ENCODE measurements around the gene REEP6. TPM values are rescaled to one million over a fixed set of nuclear protein-coding genes. Genes with fewer than 3 reads are reported as not detected.

The REEP6 gene
- total RNA-seq (1 to 10 TPM in 3 of 4 donors, under 1 TPM in 1; 0.23 to 2.0 (median 1.4) TPM), polyA plus RNA-seq (1 to 10 TPM in 1 of 3 donors, under 1 TPM in 2; 0.55 to 1.5 (median 0.78) TPM)
- long read RNA-seq, donor 1, result 0 reads
- long read RNA-seq, donor 2, partial matches to known transcripts, result 0 of 1 reads
- long read RNA-seq, donor 2, other reads (novel, unspliced or antisense), result 1 of 1 reads

DNA sequence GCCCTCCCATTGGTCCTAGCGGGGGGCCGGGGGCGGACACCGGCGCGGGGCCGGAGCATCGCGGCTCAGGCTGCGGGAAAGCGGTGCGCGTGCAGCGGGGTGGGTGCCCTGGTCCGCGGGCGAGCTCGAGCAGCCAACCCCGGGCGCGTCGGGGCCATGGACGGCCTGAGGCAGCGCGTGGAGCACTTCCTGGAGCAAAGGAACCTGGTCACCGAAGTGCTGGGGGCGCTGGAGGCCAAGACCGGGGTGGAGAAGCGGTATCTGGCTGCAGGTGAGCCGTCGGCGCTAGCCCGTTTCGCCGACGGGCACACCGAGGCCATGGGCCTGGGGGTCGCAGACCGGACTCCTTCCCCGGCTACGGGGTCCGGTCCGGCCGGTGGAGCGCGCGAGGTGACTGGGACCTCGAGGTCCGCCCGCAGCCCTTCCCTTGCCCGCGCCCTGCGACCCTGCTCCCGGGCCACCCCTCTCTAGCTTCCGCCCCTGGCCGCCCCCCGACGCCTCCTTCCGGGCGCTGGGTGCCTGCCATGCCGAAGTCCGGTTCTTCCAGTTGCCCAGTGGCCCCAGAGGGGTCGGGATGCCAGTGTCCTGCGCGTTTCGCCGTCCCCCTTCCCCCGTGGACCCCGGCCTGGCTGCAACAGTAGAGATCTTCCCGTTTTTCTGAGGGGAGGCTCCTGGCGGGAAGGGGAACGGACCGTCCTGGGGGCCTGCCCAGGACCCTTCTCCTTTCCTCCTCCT, at the start of gene REEP6:
TSS of gene REEP6 (plus strand) at position 68 of the 735 bp plus-strand sequence. CDS start at position 157, 89 bp downstream.
- peaks cover 7% of the 10 kb centered on the region for H3K4me1 ChIP-seq
- peak within 1 kb of the TSS; percentile 73 for H3K4me3 ChIP-seq
- peak within 1 kb of the TSS; percentile 72 for H3K27ac ChIP-seq
- H3K27me3 ChIP-seq (ENCODE audit: insufficient read depth in 3 of 3, low read length in 2 of 3), result peaks cover 0 to 3% (median 0%) of the 10 kb centered on the region in 3 donors
- intact Hi-C loops (cut with DNase I), result loop anchor here in 1 of 2 donors (2.0 kb wide), 1 partner anchor 18 kb away; no protein-coding TSS in a partner anchor
- no peak for DNase-seq
- no peak for ATAC-seq
- TF ChIP-seq, protein P1, sequence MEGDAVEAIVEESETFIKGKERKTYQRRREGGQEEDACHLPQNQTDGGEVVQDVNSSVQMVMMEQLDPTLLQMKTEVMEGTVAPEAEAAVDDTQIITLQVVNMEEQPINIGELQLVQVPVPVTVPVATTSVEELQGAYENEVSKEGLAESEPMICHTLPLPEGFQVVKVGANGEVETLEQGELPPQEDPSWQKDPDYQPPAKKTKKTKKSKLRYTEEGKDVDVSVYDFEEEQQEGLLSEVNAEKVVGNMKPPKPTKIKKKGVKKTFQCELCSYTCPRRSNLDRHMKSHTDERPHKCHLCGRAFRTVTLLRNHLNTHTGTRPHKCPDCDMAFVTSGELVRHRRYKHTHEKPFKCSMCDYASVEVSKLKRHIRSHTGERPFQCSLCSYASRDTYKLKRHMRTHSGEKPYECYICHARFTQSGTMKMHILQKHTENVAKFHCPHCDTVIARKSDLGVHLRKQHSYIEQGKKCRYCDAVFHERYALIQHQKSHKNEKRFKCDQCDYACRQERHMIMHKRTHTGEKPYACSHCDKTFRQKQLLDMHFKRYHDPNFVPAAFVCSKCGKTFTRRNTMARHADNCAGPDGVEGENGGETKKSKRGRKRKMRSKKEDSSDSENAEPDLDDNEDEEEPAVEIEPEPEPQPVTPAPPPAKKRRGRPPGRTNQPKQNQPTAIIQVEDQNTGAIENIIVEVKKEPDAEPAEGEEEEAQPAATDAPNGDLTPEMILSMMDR (IDR thresholded peaks at IDR 0.05), result no peak
- H3K9me3 ChIP-seq, result no peaks in the 10 kb centered on the region
- WGBS, 3 donors, result 4 to 8% (median 6%) methylated on average over 50 to 73 of the region's 73 CpGs
- H3K36me3 ChIP-seq (ENCODE audit: insufficient read depth in 1 of 2, low read depth in 1 of 2), result no peaks in the 10 kb centered on the region

DNA sequence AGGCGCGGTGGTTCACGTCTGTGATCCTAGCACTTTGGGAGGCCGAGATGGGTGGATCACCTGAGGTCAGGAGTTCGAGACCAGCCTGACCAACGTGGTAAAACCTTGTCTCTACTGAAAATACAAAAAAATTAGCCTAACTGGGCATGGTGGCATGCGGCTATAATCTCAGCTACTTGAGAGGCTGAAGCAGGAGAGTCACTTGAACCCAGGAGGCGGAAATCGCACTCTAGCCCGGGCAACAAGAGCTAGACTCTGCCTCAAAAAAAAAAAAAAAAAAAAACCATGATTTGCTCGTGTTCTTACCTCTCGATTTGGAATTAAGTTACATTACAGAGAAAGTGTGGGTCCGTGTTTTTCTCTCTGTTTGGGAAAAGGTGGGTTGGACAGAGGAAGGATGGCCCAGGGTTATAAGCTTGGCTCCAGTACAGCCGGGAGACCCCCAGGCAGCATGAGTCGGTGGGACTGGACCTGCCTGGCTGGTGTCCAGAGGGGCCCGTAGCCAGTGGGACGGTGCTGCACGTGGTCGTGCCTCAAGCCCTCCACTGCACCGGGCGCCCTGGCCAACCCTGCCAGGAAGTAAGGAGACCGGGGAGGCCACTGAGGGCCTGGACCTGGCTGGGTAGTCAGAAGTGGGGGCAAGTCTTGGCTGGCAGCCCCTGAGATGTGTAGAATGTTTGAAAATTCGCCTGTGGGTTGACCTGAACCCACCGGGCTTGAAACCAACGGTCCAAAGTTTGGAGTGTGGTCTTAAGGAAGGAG, 49.1 kb upstream of the REEP6 start:
- TF ChIP-seq, protein P1 (IDR thresholded peaks at IDR 0.05), result no peak
- H3K4me1 ChIP-seq, result peaks cover 29% of the 10 kb centered on the region
- intact Hi-C loops (cut with DNase I), result loop anchor here in 1 of 2 donors (10.0 kb wide), 1 partner anchor 157 kb away; the partner anchor contains the start of gene EFNA2

DNA sequence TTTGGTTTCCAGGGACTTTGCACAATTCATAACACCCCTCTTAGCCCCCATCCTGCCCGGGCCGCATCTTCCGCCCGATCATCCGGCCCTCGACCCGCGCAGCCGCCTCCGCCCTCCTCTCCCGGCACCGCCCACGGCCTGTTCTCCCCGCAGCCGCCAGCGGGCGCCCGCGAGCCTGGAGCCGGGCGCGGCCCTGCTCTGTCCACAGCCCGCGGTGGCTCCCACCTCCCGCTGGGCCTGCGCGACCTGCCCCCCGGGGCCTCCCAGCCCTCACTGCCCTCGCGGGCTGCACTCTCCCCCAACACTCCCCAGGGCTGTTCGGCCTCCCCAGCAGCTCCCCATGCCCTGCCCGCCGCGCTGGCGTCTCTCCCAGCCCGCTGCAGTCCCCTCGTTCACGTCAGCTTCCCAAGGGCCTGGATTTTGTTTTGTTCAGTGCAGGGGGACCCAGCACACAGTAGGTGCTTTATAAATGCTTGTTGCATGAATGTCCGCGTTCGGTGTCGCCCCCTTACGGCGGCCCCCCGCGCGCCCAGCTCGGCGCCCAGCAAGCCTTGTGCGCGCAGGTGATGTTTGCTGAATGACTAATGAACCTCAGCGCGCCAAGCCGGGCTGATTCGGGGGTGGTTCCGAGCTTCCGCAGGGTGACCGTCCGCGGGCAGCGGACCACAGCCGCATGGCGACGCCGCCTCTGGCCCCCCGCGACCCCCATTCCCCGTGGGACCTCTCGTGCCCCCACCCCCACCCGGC, 45.6 kb upstream of the REEP6 start:
- H3K27ac ChIP-seq, result no peak overlapping the region
- H3K36me3 ChIP-seq (ENCODE audit: insufficient read depth in 1 of 2, low read depth in 1 of 2), result peaks cover 16 to 27% of the 10 kb centered on the region in 2 donors
- 3 to 5% (median 4%) methylated on average over 43 to 70 of the region's 70 CpGs for WGBS, 3 donors
- intact Hi-C loops (cut with DNase I), result loop anchor here in 1 of 2 donors (5.0 to 10.0 kb wide), 2 partner anchors 128 to 161 kb away; partner anchors contain the start of gene EFNA2
- peak overlapping the region; percentile 53 for H3K4me3 ChIP-seq
- peaks cover 3% of the 10 kb centered on the region for H3K4me1 ChIP-seq
- H3K9me3 ChIP-seq, result no peaks in the 10 kb centered on the region
- H3K27me3 ChIP-seq (ENCODE audit: insufficient read depth in 3 of 3, low read length in 2 of 3), result peaks cover 0 to 50% (median 31%) of the 10 kb centered on the region in 3 donors
- ATAC-seq, result peak; percentile 86 to 90 (median 86)
- TF ChIP-seq, protein P1 (IDR thresholded peaks at IDR 0.05), result peak; percentile 87
- peak; percentile 74 to 85 for DNase-seq

More for the DNA sequence above, 49.1 kb upstream of the REEP6 start:
- no peak for DNase-seq
- Histone ChIP-seq H3K9me3 (no peaks in the 10 kb centered on the region), H3K27me3 (ENCODE audit: insufficient read depth in 3 of 3, low read length in 2 of 3) (peaks cover 0 to 16% (median 11%) of the 10 kb centered on the region in 3 donors), H3K27ac (no peak overlapping the region), H3K4me3 (no peak overlapping the region), H3K36me3 (ENCODE audit: insufficient read depth in 1 of 2, low read depth in 1 of 2) (peaks cover 17 to 37% of the 10 kb centered on the region in 2 donors)
- WGBS, 3 donors, result 80 to 85% (median 81%) methylated on average over 25 of the region's 25 CpGs
- ATAC-seq, result no peak

Measured in psoas muscle (tissue), 8 donors.